ENCODE results near the gene ELOVL6.

ELOVL6 gene

DNA sequence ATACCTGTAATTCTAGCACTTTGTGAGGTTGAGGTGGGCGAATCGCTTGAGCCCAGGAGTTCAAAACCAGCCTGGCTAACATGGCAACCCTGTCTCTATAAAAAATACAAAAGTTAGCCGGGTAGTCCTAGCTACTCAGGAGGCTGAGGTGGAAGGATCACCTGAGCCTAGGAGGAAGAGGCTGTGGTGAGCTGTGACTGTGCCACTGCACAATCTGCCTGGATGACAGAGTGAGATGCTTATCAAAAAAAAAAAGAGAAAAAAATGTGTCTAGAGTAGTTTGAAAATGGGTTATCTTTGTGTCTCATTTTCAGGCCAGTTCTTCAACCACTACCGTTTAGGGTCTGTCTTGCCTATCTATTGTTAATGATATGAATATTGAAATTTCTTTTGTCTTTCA lies 187.6 kb downstream of the ELOVL6 start:
- no peaks in the 10 kb centered on the region for H3K9me3 Mint-ChIP-seq
- no peak overlapping the region for H3K27ac Mint-ChIP-seq
- no peaks in the 10 kb centered on the region for H3K36me3 Mint-ChIP-seq (ENCODE audit: low read depth)
- no peak for DNase-seq
- peaks cover 4% of the 10 kb centered on the region for H3K27me3 Mint-ChIP-seq
- H3K4me3 Mint-ChIP-seq = no peak overlapping the region
- H3K4me1 Mint-ChIP-seq (ENCODE audit: low read depth) = peaks cover 1% of the 10 kb centered on the region

DNA sequence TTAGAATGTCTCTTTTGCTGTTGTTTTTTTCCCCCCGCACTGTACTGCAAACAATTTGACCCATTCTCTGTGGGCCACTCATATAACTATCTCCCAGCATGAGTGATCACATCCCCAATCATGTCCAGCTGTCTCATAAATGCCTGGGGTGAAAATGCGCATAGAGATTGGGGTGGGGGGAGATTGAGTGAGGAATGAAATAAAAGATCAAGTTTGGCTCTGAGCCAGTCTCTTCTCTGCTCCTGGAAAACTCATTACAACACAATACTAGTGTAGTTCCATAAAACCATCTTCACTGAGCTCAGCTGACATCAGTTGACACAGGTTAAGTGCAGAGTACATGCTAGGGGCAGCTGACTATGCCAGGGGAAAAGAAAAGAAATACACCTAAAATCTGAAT lies 188.9 kb downstream of the ELOVL6 start:
- Mint-ChIP-seq H3K27ac (no peak overlapping the region), H3K9me3 (no peaks in the 10 kb centered on the region), H3K36me3 (ENCODE audit: low read depth) (no peaks in the 10 kb centered on the region), H3K27me3 (peaks cover 4% of the 10 kb centered on the region), H3K4me3 (no peak overlapping the region), H3K4me1 (ENCODE audit: low read depth) (peaks cover 3% of the 10 kb centered on the region)
- DNase-seq = no peak

DNA sequence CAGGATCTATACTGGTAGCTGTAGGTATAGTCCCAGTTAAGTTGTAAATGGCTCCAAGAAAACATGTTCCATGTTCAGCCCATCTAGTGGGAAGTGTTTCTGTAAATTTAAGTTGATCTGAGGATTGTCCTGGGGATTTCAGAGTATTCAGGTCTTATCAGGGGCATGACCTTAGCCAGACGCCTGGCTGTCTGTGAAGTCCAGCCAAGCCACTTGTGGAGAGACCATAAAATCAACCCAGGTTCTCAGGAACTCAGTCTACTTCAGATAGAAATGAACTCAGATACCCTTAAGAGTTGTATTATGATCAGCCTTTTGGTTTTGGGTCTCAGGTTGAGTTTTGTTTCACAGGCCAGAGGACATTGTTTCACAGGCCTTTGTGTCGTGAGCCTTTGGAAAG lies 189.9 kb downstream of the ELOVL6 start:
- DNase-seq = no peak
- Mint-ChIP-seq H3K36me3 (ENCODE audit: low read depth) (no peaks in the 10 kb centered on the region), H3K4me3 (no peak overlapping the region), H3K27me3 (no peaks in the 10 kb centered on the region), H3K27ac (no peak overlapping the region), H3K4me1 (ENCODE audit: low read depth) (peaks cover 10% of the 10 kb centered on the region), H3K9me3 (no peaks in the 10 kb centered on the region)

DNA sequence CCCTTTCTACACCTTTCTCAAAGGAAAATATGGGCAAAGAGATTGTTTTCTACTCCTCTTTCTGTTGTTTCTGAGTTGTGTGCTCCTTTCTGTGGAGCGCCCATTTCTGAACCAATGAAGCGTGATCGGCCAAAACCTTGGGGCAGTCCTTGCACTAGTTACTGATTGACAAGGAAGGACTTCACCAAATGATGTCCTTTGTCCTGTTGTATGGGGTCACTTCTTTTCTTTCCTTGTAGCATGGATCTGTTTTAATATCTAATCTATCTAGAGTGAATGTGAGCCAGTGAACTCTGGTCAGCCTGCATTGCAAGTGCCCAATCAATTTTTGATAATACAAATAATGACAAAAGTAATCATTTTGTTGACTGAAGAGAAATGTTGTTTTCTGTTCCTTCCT lies 191.2 kb downstream of the ELOVL6 start:
- Mint-ChIP-seq H3K36me3 (ENCODE audit: low read depth) (no peaks in the 10 kb centered on the region), H3K27me3 (no peaks in the 10 kb centered on the region), H3K4me1 (ENCODE audit: low read depth) (peaks cover 10% of the 10 kb centered on the region), H3K9me3 (no peaks in the 10 kb centered on the region), H3K27ac (no peak overlapping the region), H3K4me3 (no peak overlapping the region)
- DNase-seq = no peak

DNA sequence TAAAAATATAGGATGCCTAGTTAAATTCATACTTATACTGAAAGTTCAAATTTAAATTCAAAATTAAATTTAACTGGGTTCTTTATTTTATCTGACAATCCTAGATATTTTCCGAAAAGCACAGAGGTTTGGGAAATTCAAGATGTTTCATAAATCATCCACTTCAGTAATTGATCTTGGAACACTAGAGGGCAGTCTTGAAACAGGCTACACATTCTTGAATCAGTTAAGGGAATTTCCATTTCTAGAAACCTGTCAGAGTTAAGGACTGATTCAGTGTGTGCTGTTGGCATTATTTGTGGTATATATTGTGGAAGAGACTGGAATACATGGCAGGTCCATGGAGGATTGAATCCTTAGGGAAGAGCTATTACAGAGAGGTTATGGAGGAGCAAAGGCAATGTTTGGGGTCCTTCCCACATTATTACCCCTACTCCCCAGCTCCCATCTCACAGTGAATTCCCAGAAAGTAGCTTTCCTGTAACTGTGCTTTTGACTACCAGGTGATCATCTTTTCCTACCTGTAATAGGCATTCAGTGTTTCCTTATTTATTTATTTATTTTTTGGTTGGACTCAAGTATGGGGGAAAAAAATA lies 192.9 kb downstream of the ELOVL6 start:
- Mint-ChIP-seq H3K27me3 (no peaks in the 10 kb centered on the region), H3K4me1 (ENCODE audit: low read depth) (peaks cover 12% of the 10 kb centered on the region), H3K27ac (no peak overlapping the region)

DNA sequence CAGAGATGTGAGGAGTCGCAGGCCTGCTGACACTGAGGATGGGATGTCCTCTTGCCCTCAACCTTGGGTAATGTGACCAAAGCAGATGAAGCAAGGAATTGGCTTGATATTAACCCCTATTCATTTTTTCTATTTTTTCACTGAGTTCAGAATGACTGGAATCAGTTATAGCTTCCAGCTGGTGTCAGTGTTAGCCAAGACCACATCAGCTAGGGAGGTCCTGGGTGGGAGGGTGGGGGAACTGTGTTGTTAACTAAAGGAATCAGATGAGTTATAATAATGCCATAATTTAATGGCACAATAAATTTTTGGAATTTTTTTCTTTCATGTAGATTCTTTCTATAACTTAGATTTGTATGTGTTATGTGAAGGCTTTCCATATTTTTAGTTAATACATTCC lies 193.9 kb downstream of the ELOVL6 start:
- peaks cover 12% of the 10 kb centered on the region for H3K4me1 Mint-ChIP-seq (ENCODE audit: low read depth)
- H3K27ac Mint-ChIP-seq = no peak overlapping the region
- H3K9me3 Mint-ChIP-seq = no peaks in the 10 kb centered on the region
- no peaks in the 10 kb centered on the region for H3K27me3 Mint-ChIP-seq
- no peak overlapping the region for H3K4me3 Mint-ChIP-seq
- H3K36me3 Mint-ChIP-seq (ENCODE audit: low read depth) = no peaks in the 10 kb centered on the region
- no peak for DNase-seq

More for the DNA sequence above, 192.9 kb downstream of the ELOVL6 start:
- Mint-ChIP-seq H3K36me3 (ENCODE audit: low read depth) (no peaks in the 10 kb centered on the region), H3K4me3 (no peak overlapping the region), H3K9me3 (no peaks in the 10 kb centered on the region)
- no peak for DNase-seq

DNA sequence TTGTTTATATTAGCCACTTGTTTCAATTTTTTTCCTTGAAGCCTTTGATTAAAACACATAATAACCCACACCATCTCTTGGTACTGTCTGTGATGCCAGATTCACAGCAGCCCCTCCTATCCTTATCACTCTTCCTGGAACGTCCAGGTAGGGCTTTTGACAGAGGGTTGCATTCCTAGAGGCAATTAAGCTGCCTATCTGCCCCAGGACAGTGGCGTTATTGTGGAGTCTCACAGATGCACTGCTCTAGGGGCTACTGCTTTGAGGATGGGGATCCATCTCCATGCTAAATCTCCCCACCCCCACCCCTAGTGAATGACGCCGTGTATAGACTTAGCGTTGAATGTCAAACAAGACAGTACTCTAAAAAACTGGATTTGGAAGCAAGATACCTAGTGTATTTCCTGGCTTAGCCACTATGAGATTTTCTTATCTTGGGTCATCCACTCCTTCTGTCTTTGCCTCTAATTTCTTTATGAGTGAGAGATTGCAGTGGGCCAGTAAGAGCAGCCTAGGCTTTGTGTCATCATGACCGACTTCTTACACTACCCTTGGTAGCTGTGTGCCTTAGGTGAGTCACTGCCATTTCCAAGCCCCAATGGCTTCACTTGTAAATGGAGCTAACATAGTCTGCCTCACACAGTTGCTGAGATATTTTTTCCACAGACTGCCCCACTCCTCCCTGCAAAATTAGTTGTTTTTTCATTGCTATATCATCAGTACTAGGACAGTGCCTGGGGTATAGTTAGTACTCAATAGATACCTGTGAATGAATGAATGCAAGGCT lies 194.8 kb downstream of the ELOVL6 start:
- DNase-seq = no peak
- no peak overlapping the region for H3K27ac Mint-ChIP-seq

DNA sequence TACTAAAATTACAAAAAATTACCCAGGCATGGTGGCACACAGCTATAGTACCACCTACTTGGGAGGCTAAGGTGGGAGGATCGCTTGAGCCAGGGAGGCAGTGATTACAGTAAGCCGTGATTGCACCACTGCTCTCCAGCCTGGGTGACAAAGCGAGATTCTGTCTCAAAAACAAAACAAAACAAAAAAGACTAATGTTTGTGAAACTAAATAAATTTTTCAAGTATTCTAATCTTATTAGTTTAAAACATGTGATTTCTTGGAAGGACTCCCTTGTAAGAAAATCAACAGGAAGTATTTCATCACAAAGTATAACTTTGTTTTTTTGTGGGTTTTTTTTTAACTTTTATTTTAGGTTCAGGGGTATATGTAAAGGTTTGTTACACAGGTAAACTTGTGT lies 196.1 kb downstream of the ELOVL6 start:
- DNase-seq = no peak
- Mint-ChIP-seq H3K36me3 (ENCODE audit: low read depth) (no peaks in the 10 kb centered on the region), H3K4me1 (ENCODE audit: low read depth) (peaks cover 11% of the 10 kb centered on the region), H3K27ac (no peak overlapping the region), H3K9me3 (no peaks in the 10 kb centered on the region), H3K27me3 (peaks cover 4% of the 10 kb centered on the region), H3K4me3 (no peak overlapping the region)

More for the DNA sequence above, 194.8 kb downstream of the ELOVL6 start:
- Mint-ChIP-seq H3K4me3 (no peak overlapping the region), H3K27me3 (peaks cover 2% of the 10 kb centered on the region), H3K4me1 (ENCODE audit: low read depth) (peaks cover 12% of the 10 kb centered on the region), H3K9me3 (no peaks in the 10 kb centered on the region), H3K36me3 (ENCODE audit: low read depth) (no peaks in the 10 kb centered on the region)

DNA sequence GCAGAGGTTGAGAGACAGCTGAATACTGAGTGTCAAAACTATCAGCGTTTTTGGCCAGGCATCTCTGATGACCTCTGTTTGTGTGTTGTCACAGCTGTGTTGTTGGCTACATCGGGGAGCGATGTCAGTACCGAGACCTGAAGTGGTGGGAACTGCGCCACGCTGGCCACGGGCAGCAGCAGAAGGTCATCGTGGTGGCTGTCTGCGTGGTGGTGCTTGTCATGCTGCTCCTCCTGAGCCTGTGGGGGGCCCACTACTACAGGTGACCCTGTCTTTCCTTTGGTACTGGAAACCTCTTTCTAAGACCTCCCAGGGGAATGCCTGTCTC lies 198.9 kb downstream of the ELOVL6 start:
- Mint-ChIP-seq H3K27me3 (peaks cover 19% of the 10 kb centered on the region), H3K27ac (no peak overlapping the region), H3K9me3 (no peaks in the 10 kb centered on the region), H3K4me3 (no peak overlapping the region), H3K4me1 (ENCODE audit: low read depth) (peaks cover 17% of the 10 kb centered on the region), H3K36me3 (ENCODE audit: low read depth) (no peaks in the 10 kb centered on the region)
- DNase-seq = no peak

DNA sequence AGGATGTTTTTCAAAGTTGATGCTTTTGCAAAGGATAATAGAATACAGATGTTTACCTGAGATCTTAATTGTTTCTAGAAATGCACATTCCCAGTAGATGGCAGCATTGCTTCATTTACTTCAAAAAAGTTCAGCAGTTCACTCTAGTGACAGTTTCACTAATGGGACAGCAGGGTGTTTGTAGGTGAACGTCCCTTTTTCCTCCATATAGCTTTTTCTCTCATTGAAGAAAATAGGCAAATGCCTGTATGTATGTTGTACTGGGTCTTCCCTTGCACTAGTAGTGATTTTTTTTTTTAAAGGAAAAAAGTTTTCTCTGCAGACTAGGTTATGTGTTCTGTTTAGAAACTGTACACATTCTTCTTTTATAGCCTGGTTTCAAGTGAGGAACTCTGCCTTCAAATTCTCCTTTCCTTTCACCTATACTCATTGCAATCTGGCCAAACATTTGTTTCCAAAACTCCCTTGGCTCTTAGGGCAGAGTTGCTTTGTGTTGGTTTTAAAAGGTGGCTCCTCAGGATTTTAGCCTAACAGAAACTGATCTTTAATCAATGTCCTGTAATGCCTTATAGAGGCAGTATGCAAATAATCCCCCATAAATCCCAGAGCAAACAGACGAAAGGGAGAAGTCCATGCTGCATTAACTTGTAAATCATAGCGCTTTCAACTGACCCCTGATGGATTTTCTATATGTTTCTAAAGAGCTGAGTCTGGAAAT lies 199.4 kb downstream of the ELOVL6 start:
- Mint-ChIP-seq H3K9me3 (no peaks in the 10 kb centered on the region), H3K27ac (no peak overlapping the region), H3K27me3 (peaks cover 20% of the 10 kb centered on the region), H3K36me3 (ENCODE audit: low read depth) (no peaks in the 10 kb centered on the region), H3K4me1 (ENCODE audit: low read depth) (peaks cover 18% of the 10 kb centered on the region), H3K4me3 (no peak overlapping the region)
- no peak for DNase-seq

DNA sequence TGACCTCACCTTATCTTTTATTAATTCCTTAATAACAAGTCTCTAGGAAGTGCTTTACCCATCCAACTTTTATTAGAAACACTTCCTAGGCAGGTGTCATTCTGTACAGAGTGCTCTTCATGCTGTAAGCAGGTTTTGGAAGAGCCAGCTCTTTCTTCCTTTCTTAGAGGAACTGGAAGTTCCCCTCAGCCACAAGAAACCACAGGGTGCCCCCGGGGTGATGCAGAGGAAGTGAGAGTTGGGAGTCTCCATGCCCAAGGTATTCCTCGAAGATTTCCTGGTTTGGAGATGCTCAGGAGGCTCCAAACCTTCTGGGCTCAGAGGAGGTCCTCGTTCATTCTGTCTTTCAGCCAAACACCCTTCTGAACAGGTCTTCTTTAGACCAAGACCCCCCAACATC lies 201.9 kb downstream of the ELOVL6 start:
- Mint-ChIP-seq H3K9me3 (no peaks in the 10 kb centered on the region), H3K27me3 (peaks cover 27% of the 10 kb centered on the region), H3K4me3 (no peak overlapping the region), H3K36me3 (ENCODE audit: low read depth) (no peaks in the 10 kb centered on the region), H3K4me1 (ENCODE audit: low read depth) (peaks cover 16% of the 10 kb centered on the region), H3K27ac (no peak overlapping the region)
- no peak for DNase-seq

Data from activated T-cell treated with anti-CD3 and anti-CD28 coated beads, Interleukin-2, amount 50 U/mL, for 24 hours (primary cell).